PC-9 (cell line): ENCODE measurements around the gene GRIA1. TPM values are rescaled to one million over a fixed set of nuclear protein-coding genes. Genes with fewer than 3 reads are reported as not detected.

ENCODE experiments used
- BruUV-seq: library from RNA; stranded (reverse); fragments of 400-500 nt; replicated peaks from 2 replicates; lab custom pipeline; 2021; lab: Mats Ljungman, UMichigan
- CTCF ChIA-PET: fragments of 300-600 bp; sonication (Branson Sonifier 250); formaldehyde crosslinking; loops from one replicate; lab custom pipeline; 2022; ENCODE audit warnings: antibody characterized with exemption; lab: Charles Lee
- POLR2A ChIA-PET: fragments of 300-600 bp; sonication (Branson Sonifier 250); formaldehyde crosslinking; loops from one replicate; lab custom pipeline; 2022; ENCODE audit warnings: antibody characterized with exemption; ENCODE audit not compliant: unreplicated experiment; lab: Charles Lee
- DNase-seq, 2 experiments: peaks; one replicate each; pipeline versions ENCODE4 v3.0.0 to v3.0.0-alpha.2; 2015 to 2022; ENCODE audit warnings: mixed read lengths in 1 of 2
- H2AFZ ChIP-seq: fragments of 200-600 bp; sonication (generic); 2 replicates; pipeline ENCODE4 v1.8.1; 2017; ENCODE audit warnings: antibody characterized with exemption
- H3F3A ChIP-seq: fragments of 200-600 bp; sonication (generic); 2 replicates; pipeline ENCODE4 v1.8.1; 2017; ENCODE audit warnings: antibody characterized with exemption, mild to moderate bottlenecking, low read depth; ENCODE audit not compliant: insufficient read depth
- H3K27ac ChIP-seq: fragments of 200-600 bp; sonication (generic); 2 replicates; pipeline ENCODE4 v1.6.1; 2016; ENCODE audit warnings: mixed run types
- H3K27me3 ChIP-seq: fragments of 200-600 bp; sonication (generic); 2 replicates; pipeline ENCODE4 v1.6.1; 2016; ENCODE audit warnings: low read depth, mixed run types; ENCODE audit not compliant: insufficient read depth
- H3K36me3 ChIP-seq: fragments of 200-600 bp; sonication (generic); 2 replicates; pipeline ENCODE4 v1.6.1; 2016; ENCODE audit warnings: low read depth, mixed run types
- H3K4me1 ChIP-seq: fragments of 200-600 bp; sonication (generic); replicated peaks from 2 replicates; pipeline ENCODE4 v1.6.1; 2016; ENCODE audit warnings: mixed run types; ENCODE audit not compliant: insufficient read depth
- H3K4me2 ChIP-seq: fragments of 200-600 bp; sonication (generic); 2 replicates; pipeline ENCODE4 v1.6.1; 2017; ENCODE audit warnings: mixed run types
- H3K4me3 ChIP-seq: fragments of 200-600 bp; sonication (generic); 2 replicates; pipeline ENCODE4 v1.6.1; 2016; ENCODE audit warnings: mixed run types
- H3K79me2 ChIP-seq: fragments of 200-600 bp; sonication (generic); 2 replicates; pipeline ENCODE4 v1.6.1; 2017; ENCODE audit warnings: low read depth, mixed run types
- H3K9me2 ChIP-seq: fragments of 200-600 bp; sonication (generic); 2 replicates; pipeline ENCODE4 v1.8.1; 2017; ENCODE audit warnings: mild to moderate bottlenecking; ENCODE audit not compliant: insufficient read depth
- H3K9me3 ChIP-seq: fragments of 200-600 bp; sonication (generic); 2 replicates; pipeline ENCODE4 v1.8.1; 2016; ENCODE audit warnings: low read depth; ENCODE audit not compliant: insufficient read depth
- H4K20me1 ChIP-seq: fragments of 200-600 bp; sonication (generic); 2 replicates; pipeline ENCODE4 v1.8.1; 2017; ENCODE audit not compliant: insufficient read depth
- CTCF ChIP-seq: fragments of 200-600 bp; sonication (generic); conservative IDR thresholded peaks from 2 replicates; pipeline ENCODE4 v1.6.1; 2017; ENCODE audit warnings: mixed run types, antibody characterized with exemption, mild to moderate bottlenecking, moderate library complexity
- EZH2 ChIP-seq: fragments of 200-600 bp; sonication (generic); IDR thresholded peaks from 2 replicates; pipeline ENCODE4 v1.8.0; 2017; ENCODE audit warnings: antibody characterized with exemption, low read depth
- intact Hi-C: fragments of 100-400 bp; cut with micrococcal nuclease; formaldehyde crosslinking; loops from one replicate; pipeline ENCODE4 v1.10.0; 2022; ENCODE audit not compliant: unreplicated experiment
- total RNA-seq: library from RNA; stranded (reverse); gene quantifications from 2 replicates; pipeline ENCODE4 v1.2.3, GENCODE V29; 2021

The GRIA1 gene
- total RNA-seq, 1 experiment from 2014 or later, result not detected

GRCh38 chr5:153749960-153750359, 259.5 kb downstream of the GRIA1 start:
- H3K79me2 ChIP-seq, result no peaks in the 10 kb centered on the region
- POLR2A ChIA-PET, result no interaction called here
- no peaks in the 10 kb centered on the region for H3K9me3 ChIP-seq
- H3K4me3 ChIP-seq, result no peak overlapping the region
- H3K4me2 ChIP-seq, result no peak overlapping the region
- DNase-seq, result no peak
- TF ChIP-seq EZH2, result no peak
- TF ChIP-seq CTCF, result no peak
- no peaks in the 10 kb centered on the region for H4K20me1 ChIP-seq
- BruUV-seq, result no TSS peak
- H3K27ac ChIP-seq, result no peak overlapping the region
- peaks cover 8% of the 10 kb centered on the region; the same call in 1 of the 2 replicates for H3K27me3 ChIP-seq
- no peaks in the 10 kb centered on the region for H3F3A ChIP-seq
- H2AFZ ChIP-seq, result no peak overlapping the region
- intact Hi-C loops, result no loop called here
- H3K9me2 ChIP-seq, result no peaks in the 10 kb centered on the region
- no peaks in the 10 kb centered on the region for H3K36me3 ChIP-seq
- CTCF ChIA-PET, result no interaction called here
- no peaks in the 10 kb centered on the region for H3K4me1 ChIP-seq

GRCh38 chr5:153751251-153751650, 260.8 kb downstream of the GRIA1 start:
- H2AFZ ChIP-seq, result no peak overlapping the region
- no TSS peak for BruUV-seq
- no peaks in the 10 kb centered on the region for H4K20me1 ChIP-seq
- ChIA-PET POLR2A (no interaction called here), CTCF (no interaction called here)
- H3K27me3 ChIP-seq, result peaks cover 8% of the 10 kb centered on the region; the same call in 1 of the 2 replicates
- no peak for DNase-seq
- no peaks in the 10 kb centered on the region for H3K9me2 ChIP-seq
- no peaks in the 10 kb centered on the region for H3K79me2 ChIP-seq
- intact Hi-C loops, result no loop called here
- H3K4me1 ChIP-seq, result no peaks in the 10 kb centered on the region
- H3K36me3 ChIP-seq, result no peaks in the 10 kb centered on the region
- no peaks in the 10 kb centered on the region for H3F3A ChIP-seq
- H3K9me3 ChIP-seq, result no peaks in the 10 kb centered on the region
- no peak overlapping the region for H3K4me2 ChIP-seq
- H3K4me3 ChIP-seq, result no peak overlapping the region
- TF ChIP-seq EZH2 (no peak), CTCF (no peak)
- H3K27ac ChIP-seq, result no peak overlapping the region

- Histone ChIP-seq H3K4me2 (no peak overlapping the region), H3K4me3 (no peak overlapping the region), H3K79me2 (no peaks in the 10 kb centered on the region), H3K9me2 (no peaks in the 10 kb centered on the region), H3K27ac (no peak overlapping the region), H2AFZ (no peak overlapping the region), H3F3A (no peaks in the 10 kb centered on the region), H3K27me3 (peaks cover 8% of the 10 kb centered on the region; the same call in 1 of the 2 replicates), H3K4me1 (no peaks in the 10 kb centered on the region), H3K36me3 (no peaks in the 10 kb centered on the region), H4K20me1 (no peaks in the 10 kb centered on the region), H3K9me3 (no peaks in the 10 kb centered on the region)
- intact Hi-C loops, result no loop called here
- no TSS peak for BruUV-seq
- ChIA-PET CTCF (no interaction called here), POLR2A (no interaction called here)
- TF ChIP-seq CTCF (no peak), EZH2 (no peak)
- DNase-seq, result no peak
Measured at GRCh38 chr5:153752890-153753289, 262.4 kb downstream of the GRIA1 start.
